Activated T-cell treated with anti-CD3 and anti-CD28 coated beads, Interleukin-2, amount 50 U/mL, for 72 hours (primary cell): ENCODE data around the gene ACOT6. TPM values are rescaled to one million over a fixed set of nuclear protein-coding genes. Genes with fewer than 3 reads are reported as not detected.
"Not testable (repeated sequence)": the region's sequence is repeated elsewhere in the genome, so short reads cannot be mapped to it uniquely, and the experiment has no call there.

Source experiments
- ATAC-seq, 2 donors: fragments of 150-1000 bp; cut with Tn5 transposase; replicated peaks in 1 of 2; 2 replicates each; pipeline ENCODE4 v1.10.0; 2021; ENCODE audit warnings: moderate library complexity in 2 of 2, mild to moderate bottlenecking in 1 of 2
- DNase-seq, 2 donors: peaks; one replicate each; pipeline ENCODE4 v3.0.0; 2021 to 2022; ENCODE audit warnings: mixed read lengths in 1 of 2
- H3K27ac Mint-ChIP-seq: one replicate; pipeline ENCODE4 v1.8.0; 2022; ENCODE audit warnings: mild to moderate bottlenecking, moderate library complexity, mixed read lengths
- H3K27me3 Mint-ChIP-seq: one replicate; pipeline ENCODE4 v1.8.0; 2022; ENCODE audit warnings: low read depth, mixed read lengths
- H3K36me3 Mint-ChIP-seq, 2 donors: one replicate each; pipeline ENCODE4 v1.8.0; 2022; ENCODE audit warnings: mixed read lengths in 2 of 2, mild to moderate bottlenecking in 1 of 2; ENCODE audit not compliant: insufficient read depth in 2 of 2
- H3K4me1 Mint-ChIP-seq: one replicate; pipeline ENCODE4 v1.8.0; 2022; ENCODE audit warnings: low read depth, mixed read lengths
- H3K4me3 Mint-ChIP-seq, 2 donors: one replicate each; pipeline ENCODE4 v1.8.0; 2022; ENCODE audit warnings: mild to moderate bottlenecking in 2 of 2, mixed read lengths in 2 of 2, moderate library complexity in 2 of 2
- H3K9me3 Mint-ChIP-seq, 2 donors: one replicate each; pipeline ENCODE4 v1.8.0; 2022; ENCODE audit warnings: mixed read lengths in 2 of 2
- total RNA-seq, 2 donors: library from RNA; stranded (reverse); gene quantifications; one replicate each; pipeline ENCODE4 v1.2.3, GENCODE V29; 2022

Gene ACOT6
- total RNA-seq, 2 donors from 2014 or later, result not detected

GRCh38 chr14:73637830-73638229 is 25.5 kb downstream of the ACOT6 start:
- DNase-seq (no peak), ATAC-seq (no peak)
- H3K27me3 Mint-ChIP-seq, result no peaks in the 10 kb centered on the region
- H3K27ac Mint-ChIP-seq, result no peak overlapping the region
- no peaks in the 10 kb centered on the region for H3K36me3 Mint-ChIP-seq
- no peak overlapping the region for H3K4me3 Mint-ChIP-seq
- H3K9me3 Mint-ChIP-seq, result no peaks in the 10 kb centered on the region
- peaks cover 24% of the 10 kb centered on the region for H3K4me1 Mint-ChIP-seq

- Mint-ChIP-seq H3K27me3 (no peaks in the 10 kb centered on the region), H3K36me3 (no peaks in the 10 kb centered on the region), H3K4me1 (peaks cover 28% of the 10 kb centered on the region), H3K9me3 (no peaks in the 10 kb centered on the region), H3K27ac (no peak overlapping the region), H3K4me3 (no peak overlapping the region)
- DNase-seq, result no peak
- ATAC-seq, result no peak
Observed at GRCh38 chr14:73640796-73641365, 28.6 kb downstream of the ACOT6 start.

GRCh38 chr14:73644531-73645247 is 32.4 kb downstream of the ACOT6 start, which contains the start of gene DNAL1:
Gene DNAL1, plus strand, starts transcription at chr14:73644986. Its CDS starts 54 bp downstream, at chr14:73645040.
- H3K36me3 Mint-ChIP-seq, result no peaks in the 10 kb centered on the region
- H3K4me1 Mint-ChIP-seq, result peaks cover 21% of the 10 kb centered on the region
- H3K27me3 Mint-ChIP-seq, result no peaks in the 10 kb centered on the region
- peak; percentile 94 to 96 for DNase-seq
- peak; percentile 100 for ATAC-seq
- no peaks in the 10 kb centered on the region for H3K9me3 Mint-ChIP-seq
- peak within 1 kb of the TSS; percentile 93 for H3K27ac Mint-ChIP-seq
- H3K4me3 Mint-ChIP-seq, result peak within 1 kb of the TSS; percentile 89 to 94

GRCh38 chr14:73645248-73645610 is 32.9 kb downstream of the ACOT6 start:
- Mint-ChIP-seq H3K27me3 (no peaks in the 10 kb centered on the region), H3K36me3 (no peaks in the 10 kb centered on the region), H3K4me1 (peaks cover 18% of the 10 kb centered on the region), H3K27ac (peak overlapping the region; percentile 93), H3K9me3 (no peaks in the 10 kb centered on the region), H3K4me3 (peak overlapping the region; percentile 89 to 94)
- ATAC-seq (no peak), DNase-seq (no peak)

GRCh38 chr14:73651005-73651404 is 38.7 kb downstream of the ACOT6 start:
- ATAC-seq, result no peak
- Mint-ChIP-seq H3K27ac (no peak overlapping the region), H3K9me3 (no peaks in the 10 kb centered on the region), H3K4me3 (no peak overlapping the region), H3K27me3 (no peaks in the 10 kb centered on the region), H3K4me1 (no peaks in the 10 kb centered on the region), H3K36me3 (peaks cover 1 to 2% of the 10 kb centered on the region in 2 donors)
- no peak for DNase-seq

- Mint-ChIP-seq H3K4me3 (no peak overlapping the region), H3K9me3 (no peaks in the 10 kb centered on the region), H3K27me3 (no peaks in the 10 kb centered on the region), H3K36me3 (peaks cover 1 to 2% of the 10 kb centered on the region in 2 donors), H3K4me1 (no peaks in the 10 kb centered on the region), H3K27ac (no peak overlapping the region)
- no peak for DNase-seq
- no peak for ATAC-seq
Observed at GRCh38 chr14:73655851-73656250, 43.5 kb downstream of the ACOT6 start.

GRCh38 chr14:73659202-73659601 is 46.9 kb downstream of the ACOT6 start:
- H3K27ac Mint-ChIP-seq, H3K36me3 Mint-ChIP-seq, H3K9me3 Mint-ChIP-seq, H3K4me3 Mint-ChIP-seq, H3K4me1 Mint-ChIP-seq, H3K27me3 Mint-ChIP-seq, DNase-seq, ATAC-seq: not testable (repeated sequence)

GRCh38 chr14:73660511-73660910 is 48.2 kb downstream of the ACOT6 start:
- H3K27ac Mint-ChIP-seq, result no peak overlapping the region
- no peak for ATAC-seq
- H3K9me3 Mint-ChIP-seq, result no peaks in the 10 kb centered on the region
- no peaks in the 10 kb centered on the region for H3K36me3 Mint-ChIP-seq
- H3K4me3 Mint-ChIP-seq, result no peak overlapping the region
- DNase-seq, result no peak
- no peaks in the 10 kb centered on the region for H3K4me1 Mint-ChIP-seq
- no peaks in the 10 kb centered on the region for H3K27me3 Mint-ChIP-seq

GRCh38 chr14:73661872-73662271 is 49.6 kb downstream of the ACOT6 start:
- H3K27me3 Mint-ChIP-seq, result no peaks in the 10 kb centered on the region
- H3K27ac Mint-ChIP-seq, result no peak overlapping the region
- ATAC-seq, result no peak
- no peaks in the 10 kb centered on the region for H3K4me1 Mint-ChIP-seq
- no peak overlapping the region for H3K4me3 Mint-ChIP-seq
- no peak for DNase-seq
- no peaks in the 10 kb centered on the region for H3K9me3 Mint-ChIP-seq
- H3K36me3 Mint-ChIP-seq, result no peaks in the 10 kb centered on the region

GRCh38 chr14:73662487-73662943 is 50.2 kb downstream of the ACOT6 start:
- no peaks in the 10 kb centered on the region for H3K9me3 Mint-ChIP-seq
- H3K36me3 Mint-ChIP-seq, result no peaks in the 10 kb centered on the region
- DNase-seq, result no peak
- no peak overlapping the region for H3K4me3 Mint-ChIP-seq
- no peaks in the 10 kb centered on the region for H3K4me1 Mint-ChIP-seq
- no peak overlapping the region for H3K27ac Mint-ChIP-seq
- H3K27me3 Mint-ChIP-seq, result no peaks in the 10 kb centered on the region
- ATAC-seq, result no peak

- H3K4me3 Mint-ChIP-seq, result no peak overlapping the region
- no peaks in the 10 kb centered on the region for H3K9me3 Mint-ChIP-seq
- no peak overlapping the region for H3K27ac Mint-ChIP-seq
- H3K4me1 Mint-ChIP-seq, result no peaks in the 10 kb centered on the region
- ATAC-seq (no peak), DNase-seq (no peak)
- no peaks in the 10 kb centered on the region for H3K36me3 Mint-ChIP-seq
- H3K27me3 Mint-ChIP-seq, result no peaks in the 10 kb centered on the region
Observed at GRCh38 chr14:73663548-73664212, 51.4 kb downstream of the ACOT6 start.

GRCh38 chr14:73665130-73665529 is 52.8 kb downstream of the ACOT6 start:
- H3K4me1 Mint-ChIP-seq, result no peaks in the 10 kb centered on the region
- no peaks in the 10 kb centered on the region for H3K9me3 Mint-ChIP-seq
- no peak overlapping the region for H3K27ac Mint-ChIP-seq
- no peaks in the 10 kb centered on the region for H3K27me3 Mint-ChIP-seq
- H3K4me3 Mint-ChIP-seq, result no peak overlapping the region
- ATAC-seq (no peak), DNase-seq (no peak)
- H3K36me3 Mint-ChIP-seq, result no peaks in the 10 kb centered on the region

GRCh38 chr14:73666583-73666982 is 54.3 kb downstream of the ACOT6 start:
- Mint-ChIP-seq H3K9me3 (no peaks in the 10 kb centered on the region), H3K27me3 (no peaks in the 10 kb centered on the region), H3K36me3 (no peaks in the 10 kb centered on the region), H3K27ac (no peak overlapping the region), H3K4me3 (no peak overlapping the region), H3K4me1 (no peaks in the 10 kb centered on the region)
- DNase-seq (no peak), ATAC-seq (no peak)
